GM21526 (cell line): Measurements from ENCODE around the gene LOXL3.

Source experiments
- ATAC-seq: cut with Tn5 transposase; IDR thresholded peaks from one replicate; pipeline ENCODE4 v1.9.1; 2021; ENCODE audit warnings: moderate library complexity; ENCODE audit not compliant: unreplicated experiment, low FRiP score

The LOXL3 gene, protein sequence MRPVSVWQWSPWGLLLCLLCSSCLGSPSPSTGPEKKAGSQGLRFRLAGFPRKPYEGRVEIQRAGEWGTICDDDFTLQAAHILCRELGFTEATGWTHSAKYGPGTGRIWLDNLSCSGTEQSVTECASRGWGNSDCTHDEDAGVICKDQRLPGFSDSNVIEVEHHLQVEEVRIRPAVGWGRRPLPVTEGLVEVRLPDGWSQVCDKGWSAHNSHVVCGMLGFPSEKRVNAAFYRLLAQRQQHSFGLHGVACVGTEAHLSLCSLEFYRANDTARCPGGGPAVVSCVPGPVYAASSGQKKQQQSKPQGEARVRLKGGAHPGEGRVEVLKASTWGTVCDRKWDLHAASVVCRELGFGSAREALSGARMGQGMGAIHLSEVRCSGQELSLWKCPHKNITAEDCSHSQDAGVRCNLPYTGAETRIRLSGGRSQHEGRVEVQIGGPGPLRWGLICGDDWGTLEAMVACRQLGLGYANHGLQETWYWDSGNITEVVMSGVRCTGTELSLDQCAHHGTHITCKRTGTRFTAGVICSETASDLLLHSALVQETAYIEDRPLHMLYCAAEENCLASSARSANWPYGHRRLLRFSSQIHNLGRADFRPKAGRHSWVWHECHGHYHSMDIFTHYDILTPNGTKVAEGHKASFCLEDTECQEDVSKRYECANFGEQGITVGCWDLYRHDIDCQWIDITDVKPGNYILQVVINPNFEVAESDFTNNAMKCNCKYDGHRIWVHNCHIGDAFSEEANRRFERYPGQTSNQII

DNA sequence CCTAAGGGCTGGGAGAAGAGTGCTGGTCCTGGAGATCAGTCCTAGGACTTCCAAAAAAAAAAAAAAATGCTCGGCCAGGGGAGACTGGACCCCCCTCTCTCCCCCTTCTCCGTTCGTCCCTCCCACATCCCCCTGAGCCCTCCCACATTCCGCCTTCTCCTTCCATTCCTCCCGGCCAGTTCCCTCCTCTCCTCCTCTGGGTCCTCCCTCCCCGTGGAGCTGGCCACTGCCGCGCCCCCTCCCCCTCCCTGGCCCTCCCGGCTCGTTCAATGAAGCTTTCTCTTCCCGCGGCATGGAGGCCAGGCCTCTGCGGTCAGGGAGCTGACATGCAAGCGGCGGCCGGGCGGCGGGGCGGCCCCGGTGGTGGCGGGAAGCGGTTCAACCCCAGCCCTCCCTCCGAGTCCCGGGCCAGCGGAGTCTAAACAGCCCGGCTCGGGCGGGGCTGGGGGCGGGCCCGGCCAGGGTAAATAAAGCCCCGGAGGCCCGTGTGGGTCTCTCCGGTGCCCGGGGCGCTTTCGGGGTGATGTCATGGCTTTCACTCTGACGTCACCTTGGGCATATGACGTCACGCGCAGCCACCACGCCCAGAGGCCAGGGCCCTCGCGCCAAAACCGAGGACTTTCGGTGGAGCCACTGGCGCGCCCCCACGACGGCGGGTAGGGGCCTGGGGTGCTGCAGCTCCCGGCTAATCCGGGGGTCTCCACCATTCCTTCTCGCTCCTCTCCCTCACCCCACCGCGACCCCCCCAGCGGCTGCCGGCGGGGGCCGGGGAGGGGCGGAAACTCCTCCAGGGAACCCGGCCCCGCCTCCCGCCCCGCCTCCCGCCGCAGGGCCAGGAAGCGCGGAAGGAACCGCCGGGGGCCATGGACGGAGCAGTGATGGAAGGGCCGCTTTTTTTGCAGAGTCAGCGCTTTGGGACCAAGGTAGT is at the start of gene LOXL3, which contains the start of gene DOK1:
TSS of gene LOXL3 (minus strand) at position 51 of the 928 bp plus-strand sequence. CDS start 1,308 bp downstream, outside the sequence.
TSS of gene DOK1 (plus strand) at position 829 of the 928 bp plus-strand sequence. CDS start at position 864, 35 bp downstream.
- peak; percentile 46 for ATAC-seq

DNA sequence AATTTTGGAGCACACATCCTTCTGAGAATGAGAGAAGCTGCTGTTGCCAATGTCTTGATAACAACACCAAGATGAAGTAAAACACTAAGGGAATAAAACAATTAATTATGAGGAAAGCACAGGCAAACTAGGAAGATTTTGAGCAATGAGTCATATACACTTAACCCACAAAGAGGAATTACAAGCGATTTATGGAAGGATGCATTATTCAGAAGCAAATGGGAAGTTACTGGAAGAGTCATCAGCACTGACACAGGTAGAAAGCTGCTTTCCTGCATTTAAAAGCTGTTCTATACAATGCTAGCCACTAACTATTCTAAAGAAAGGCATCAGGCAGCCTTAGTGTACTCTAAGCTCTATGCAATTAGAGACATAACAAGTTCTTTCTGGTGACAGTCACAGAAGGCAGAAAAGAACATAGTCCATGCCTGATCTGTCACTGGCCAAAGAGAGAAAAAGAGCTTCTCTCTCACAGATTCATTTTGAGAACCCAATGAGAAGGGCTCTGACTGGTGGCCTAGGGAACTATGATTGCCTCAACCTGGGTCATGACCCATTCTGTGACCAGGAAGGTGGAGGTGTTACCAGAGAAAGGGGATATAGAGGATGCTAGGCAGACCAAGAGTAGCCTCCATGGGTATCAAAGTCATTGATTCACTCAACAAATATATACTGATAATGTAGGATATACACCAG is 49.0 kb upstream of the LOXL3 start:
- no peak for ATAC-seq

- ATAC-seq, result no peak
Observed at GRCh38 chr2:74599676-74600075, 45.9 kb upstream of the LOXL3 start.

DNA sequence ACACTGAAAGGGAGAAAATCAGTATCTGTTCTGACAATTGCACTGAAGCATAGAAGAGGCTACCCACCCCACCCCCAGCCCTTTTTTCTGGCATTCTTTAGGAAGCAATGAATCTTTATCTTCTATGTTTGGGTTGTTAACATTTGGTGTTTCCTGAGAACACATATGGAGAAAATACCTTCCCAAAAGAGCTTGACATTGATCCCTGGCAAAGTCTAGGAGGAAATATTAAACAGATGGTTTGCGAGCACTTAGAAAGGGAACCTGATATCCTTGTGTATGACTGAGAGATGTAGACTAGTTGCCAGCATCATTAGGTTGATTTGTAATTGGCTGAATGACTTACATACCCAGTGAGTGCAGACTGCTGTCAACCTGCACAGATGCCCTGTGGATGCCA is 43.7 kb upstream of the LOXL3 start:
- no peak for ATAC-seq

DNA sequence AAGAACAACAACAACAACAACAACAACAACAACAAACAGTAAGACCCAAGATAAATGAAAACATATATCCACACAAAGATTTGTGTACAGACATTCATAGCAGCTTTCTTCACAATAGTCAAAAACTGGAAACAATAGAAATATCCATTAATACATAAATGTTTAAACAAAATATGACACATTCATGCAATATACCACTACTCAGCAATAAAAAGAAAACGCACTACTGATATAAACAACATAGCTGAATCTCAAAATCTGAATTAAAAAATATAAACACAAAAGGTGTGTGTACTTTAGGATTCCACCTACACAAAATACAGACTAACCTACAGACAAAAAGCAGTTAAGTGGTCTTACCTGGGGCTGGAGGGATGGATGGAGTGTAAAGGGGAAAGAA is 42.8 kb upstream of the LOXL3 start:
- no peak for ATAC-seq

GRCh38 chr2:74593826-74594772 is 40.4 kb upstream of the LOXL3 start:
- ATAC-seq, result no peak

DNA sequence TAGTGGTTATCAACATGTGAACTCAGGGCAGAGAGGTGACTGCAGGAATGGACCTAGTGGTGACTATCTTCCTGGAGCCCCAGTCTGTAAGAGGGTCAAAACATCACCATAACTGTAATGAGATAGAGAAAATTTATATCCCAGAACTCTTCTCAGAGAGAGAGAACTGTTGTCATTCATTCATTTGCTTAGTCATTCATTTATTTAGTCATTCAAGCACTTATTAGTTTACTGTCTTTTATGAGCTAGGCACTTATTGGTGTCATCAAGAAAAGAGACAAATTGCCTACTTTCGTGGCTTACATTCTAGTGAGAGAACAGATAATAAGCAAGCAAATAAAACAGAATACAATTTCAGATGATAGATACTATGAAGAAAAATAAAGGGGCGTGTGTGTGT is 34.9 kb upstream of the LOXL3 start:
- no peak for ATAC-seq

DNA sequence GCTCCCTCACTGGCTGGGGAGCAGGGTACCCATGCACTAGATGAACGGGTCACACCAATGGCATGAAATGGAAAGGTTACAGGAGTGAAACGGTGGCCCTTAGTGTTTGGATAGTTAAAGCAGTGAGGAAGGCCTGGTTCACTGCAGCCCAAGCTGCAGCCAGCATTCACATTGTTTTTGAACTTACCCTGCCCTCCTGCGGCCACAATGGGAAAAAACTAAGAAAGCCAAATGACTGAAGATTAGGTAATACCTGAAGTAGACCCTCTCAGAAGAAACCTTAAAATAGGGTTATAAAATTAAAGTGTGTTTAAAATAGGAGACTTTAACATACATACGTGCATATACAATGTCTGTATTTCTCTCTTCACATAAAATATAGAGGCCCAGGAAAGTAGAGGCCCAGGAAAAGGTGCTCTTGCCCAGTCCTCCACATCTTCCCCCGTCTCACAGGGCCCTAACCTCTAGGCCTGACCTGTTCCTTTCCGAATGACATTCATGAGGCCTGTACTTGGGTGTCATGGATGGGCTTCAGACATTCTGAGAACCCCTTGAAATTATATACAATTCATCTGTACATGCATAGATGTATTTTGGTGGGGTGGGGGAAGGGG is 34.0 kb upstream of the LOXL3 start:
- no peak for ATAC-seq

DNA sequence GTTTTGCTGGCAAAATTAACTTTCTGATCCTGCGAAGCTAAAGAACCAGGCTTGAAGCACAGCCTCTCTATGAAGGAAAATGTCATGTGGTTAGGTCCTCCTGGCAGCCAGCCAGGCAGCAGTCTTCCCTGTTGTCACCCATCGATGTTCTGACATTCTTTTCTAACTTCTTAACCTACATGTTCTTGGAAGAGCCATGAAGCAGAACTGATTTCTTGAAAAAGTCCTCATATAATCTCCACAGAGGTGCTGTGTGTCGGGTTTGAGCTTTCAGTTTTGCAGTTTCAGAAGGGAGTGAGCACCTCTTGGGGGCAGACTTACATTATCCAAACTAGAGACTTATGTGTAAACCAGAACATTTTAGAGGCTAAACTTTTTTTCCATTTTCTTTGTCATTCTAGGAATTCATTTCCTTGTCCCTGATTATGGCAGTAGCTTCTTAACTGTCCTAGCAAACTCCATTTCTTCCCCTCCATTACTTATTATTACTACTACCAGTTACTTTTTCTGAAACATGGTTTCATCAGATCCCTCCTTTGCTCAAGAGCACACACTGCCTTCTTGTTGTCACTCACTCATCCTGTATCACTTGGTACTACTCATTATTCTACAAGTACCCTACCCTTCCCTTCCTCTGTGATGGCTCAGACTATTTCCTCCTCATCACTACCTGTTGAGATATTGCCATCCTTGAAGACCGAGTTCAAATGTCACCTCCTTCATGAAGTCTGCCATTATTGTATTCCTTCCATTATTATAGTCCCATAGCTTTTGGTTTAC is 31.9 kb upstream of the LOXL3 start:
- no peak for ATAC-seq

DNA sequence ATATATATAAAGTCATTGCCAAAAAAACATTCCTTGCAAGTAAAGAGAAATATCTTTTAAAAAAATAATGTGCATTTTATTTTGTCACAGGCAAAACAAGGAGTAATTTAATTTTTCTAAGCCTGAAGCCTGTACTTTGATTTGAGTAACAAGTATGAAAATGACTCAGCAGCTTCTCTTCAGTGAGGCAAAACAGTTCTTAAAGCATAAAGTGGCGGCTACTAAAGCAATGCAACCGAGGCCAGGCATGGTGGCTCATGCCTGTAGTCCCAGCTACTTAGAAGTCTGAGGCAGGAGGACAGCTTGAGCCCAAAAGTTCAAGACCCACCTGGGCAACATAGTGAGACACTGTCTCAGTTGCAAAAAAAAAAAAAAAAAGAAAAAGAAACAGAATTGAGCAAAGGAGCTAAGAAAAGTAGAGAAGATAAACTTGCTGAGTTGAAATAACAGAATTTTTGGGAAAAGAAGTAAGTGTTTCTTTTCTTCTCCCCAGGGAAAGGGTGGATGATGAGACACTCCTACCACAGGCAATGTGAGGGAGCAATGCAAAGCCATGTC is 30.4 kb upstream of the LOXL3 start:
- no peak for ATAC-seq

DNA sequence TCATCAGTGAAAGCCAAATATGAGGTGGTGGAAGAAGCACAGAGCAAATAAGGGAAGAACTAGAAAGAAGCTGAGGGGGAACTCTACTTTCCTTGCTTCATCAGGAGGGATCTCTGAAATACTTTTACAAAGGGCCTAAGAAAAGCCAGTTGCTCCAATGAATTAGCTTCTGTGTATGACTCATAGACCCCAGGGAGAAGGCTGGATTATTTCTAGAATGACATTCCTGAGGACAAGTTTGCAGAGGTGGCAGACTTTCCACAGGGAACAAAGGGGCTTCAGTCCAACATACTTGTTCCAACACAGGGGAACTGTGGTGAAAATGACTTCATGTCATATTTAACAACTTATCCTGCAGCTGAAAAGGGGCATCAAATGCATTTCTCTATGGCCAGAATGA is 29.8 kb upstream of the LOXL3 start:
- ATAC-seq, result no peak

DNA sequence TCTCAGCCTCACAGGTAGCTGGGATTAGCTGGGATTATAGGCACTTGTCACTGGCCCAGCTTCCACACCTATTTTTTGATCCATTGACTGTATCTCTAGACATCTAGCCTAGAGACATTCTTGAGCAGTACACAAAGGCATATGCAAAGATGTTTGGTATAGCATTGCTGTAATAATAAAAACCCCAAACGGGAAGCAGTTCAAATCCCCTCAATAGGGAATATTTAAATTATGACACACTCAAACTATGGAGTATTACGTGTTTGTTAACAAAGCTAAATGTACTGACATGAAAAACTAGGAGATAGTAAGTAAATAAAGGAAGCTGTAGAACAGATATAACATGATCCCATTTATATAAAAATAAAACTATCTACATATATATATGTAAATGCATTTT is 28.4 kb upstream of the LOXL3 start:
- ATAC-seq, result no peak

DNA sequence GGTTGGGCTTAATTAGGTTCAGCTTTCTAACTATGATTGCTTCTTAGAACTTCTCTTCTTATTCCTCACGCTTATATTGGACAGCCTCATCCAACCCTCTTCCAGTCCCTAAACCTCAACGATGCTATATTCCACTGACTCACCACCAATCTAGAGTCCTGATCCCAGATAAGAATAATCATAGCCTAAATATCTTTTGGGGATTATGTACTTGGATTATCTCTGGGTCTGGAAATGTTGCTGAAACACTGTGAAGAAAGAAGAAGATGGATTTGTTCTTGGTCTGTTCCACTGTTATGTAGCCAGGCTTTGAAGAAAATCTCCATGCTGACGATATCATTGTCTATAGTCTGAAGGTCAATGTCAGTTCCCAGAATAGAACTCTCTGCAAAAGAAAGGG is 27.7 kb upstream of the LOXL3 start:
- ATAC-seq, result no peak

DNA sequence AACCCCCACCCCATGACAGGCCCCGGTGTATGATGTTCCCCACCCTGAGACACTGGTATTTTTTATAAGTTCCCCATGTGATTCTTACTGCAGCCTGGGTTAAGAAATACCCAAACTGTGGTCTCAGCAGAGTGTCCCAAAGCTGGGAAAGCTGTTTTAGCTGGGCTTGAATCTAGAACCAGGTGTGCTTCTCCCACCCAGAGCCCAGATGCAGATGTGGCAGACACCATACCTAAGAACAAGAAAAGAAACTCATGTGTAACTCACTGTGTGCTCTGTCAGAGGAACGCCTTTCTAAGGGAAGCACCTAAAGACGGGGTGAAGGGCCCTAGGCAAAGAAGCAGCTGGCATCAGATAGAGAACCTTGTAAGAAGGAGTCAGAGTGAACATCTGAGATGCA is 24.7 kb upstream of the LOXL3 start:
- ATAC-seq, result no peak

GRCh38 chr2:74577448-74577847 is 23.7 kb upstream of the LOXL3 start:
- ATAC-seq, result no peak

DNA sequence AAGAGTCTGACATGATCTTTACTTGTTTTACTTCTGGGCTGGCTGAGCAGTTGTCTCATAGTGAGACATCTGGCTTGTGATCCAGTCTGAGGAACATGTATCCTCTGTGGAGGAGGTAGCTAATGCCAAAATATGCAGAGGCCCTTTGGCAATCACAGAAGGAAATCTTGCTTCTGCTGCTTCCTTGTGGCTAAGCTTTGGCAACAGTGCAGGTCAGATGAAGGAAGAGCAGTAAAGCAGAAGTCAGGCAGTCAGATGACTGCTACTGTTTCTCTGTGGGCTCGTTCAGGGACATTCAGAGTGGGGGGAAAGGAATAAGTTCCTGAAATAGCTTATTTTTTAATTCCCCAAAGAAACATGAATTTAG is 23.1 kb upstream of the LOXL3 start:
- ATAC-seq, result no peak

DNA sequence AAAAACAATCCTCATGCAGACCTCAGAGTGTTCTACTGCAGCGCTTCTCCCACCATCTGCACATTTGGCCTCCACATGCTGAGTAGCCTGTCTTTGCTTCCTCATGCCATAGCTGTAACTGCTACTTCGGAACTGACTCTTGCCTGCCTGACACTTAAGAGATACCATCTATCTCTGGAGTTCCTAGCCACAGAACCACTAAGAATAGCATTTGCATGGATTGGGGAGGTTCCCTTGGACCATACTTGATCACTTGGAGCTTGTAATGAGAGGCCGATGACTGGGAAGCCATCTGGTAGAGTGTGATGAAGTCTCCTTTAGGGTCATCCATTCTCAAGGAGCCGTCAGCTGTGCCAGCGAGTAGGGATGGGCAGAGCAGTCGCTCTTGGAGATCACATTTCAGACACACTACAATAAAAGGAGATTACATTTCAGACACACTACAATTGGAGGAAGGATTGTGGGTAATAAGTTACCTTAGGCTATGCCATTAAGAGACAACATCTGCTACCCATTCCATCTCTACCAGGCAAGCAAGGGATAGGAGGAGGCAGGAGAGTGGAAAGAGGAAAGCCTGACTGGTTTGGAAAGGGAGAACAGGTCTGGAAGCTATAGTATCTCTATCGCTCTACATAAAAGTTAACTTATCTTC is 22.6 kb upstream of the LOXL3 start:
- no peak for ATAC-seq
